ENCODE measurements around the gene UBL5.

The UBL5 gene

GRCh38 chr19:9856609-9857008 lies 28.9 kb downstream of the UBL5 start:
- no peak for DNase-seq

GRCh38 chr19:9857076-9857721 lies 29.5 kb downstream of the UBL5 start:
- DNase-seq, result no peak

GRCh38 chr19:9857920-9858746 lies 30.4 kb downstream of the UBL5 start:
- DNase-seq, result peak; percentile 14

- DNase-seq, result no peak
These were observed 31.0 kb downstream of the UBL5 start for GRCh38 chr19:9858766-9859165.

GRCh38 chr19:9860407-9860806 lies 32.7 kb downstream of the UBL5 start:
- no peak for DNase-seq

GRCh38 chr19:9861503-9861902 lies 33.8 kb downstream of the UBL5 start:
- DNase-seq, result no peak

GRCh38 chr19:9862938-9863337 lies 35.2 kb downstream of the UBL5 start:
- no peak for DNase-seq

- peak; percentile 21 for DNase-seq
These were observed 36.0 kb downstream of the UBL5 start for GRCh38 chr19:9863759-9864158.

GRCh38 chr19:9865732-9866501 lies 38.2 kb downstream of the UBL5 start:
- DNase-seq, result peak; percentile 22

- no peak for DNase-seq
These were observed 41.4 kb downstream of the UBL5 start for GRCh38 chr19:9868983-9869617.

- no peak for DNase-seq
These were observed 44.1 kb downstream of the UBL5 start for GRCh38 chr19:9871626-9872338.

GRCh38 chr19:9872618-9873242 lies 45.0 kb downstream of the UBL5 start:
- no peak for DNase-seq

- DNase-seq, result no peak
These were observed 47.4 kb downstream of the UBL5 start for GRCh38 chr19:9875031-9875627.

GRCh38 chr19:9875796-9876195 lies 48.1 kb downstream of the UBL5 start:
- no peak for DNase-seq

- no peak for DNase-seq
These were observed 50.2 kb downstream of the UBL5 start for GRCh38 chr19:9877780-9878510.

- no peak for DNase-seq
These were observed 50.9 kb downstream of the UBL5 start for GRCh38 chr19:9878511-9879196.

Data from activated CD4-positive, alpha-beta T cell treated with anti-CD3 and anti-CD28 coated beads, Interleukin-2, amount 50 U/mL, for 1 hour (primary cell).